ENCODE measurements around the gene HSF4.
"Not testable (repeated sequence)": the region's sequence is repeated elsewhere in the genome, so short reads cannot be mapped to it uniquely, and the experiment has no call there.

The HSF4 gene

GRCh38 chr16:67164599-67165061 is at the start of gene HSF4:
Gene HSF4 (plus strand): TSS chr16:67164745. CDS start chr16:67164812, 67 bp downstream.
- in situ Hi-C loops (cut with MboI; ENCODE audit: low pct_unique_long_range_greater_than_20kb, low sequenced_read_pairs, unreplicated experiment) = no loop called here
- TF ChIP-seq CTCF (IDR thresholded peaks at IDR 0.05; ENCODE audit: extremely low read depth, insufficient read depth, missing control alignments) = no peak
- DNase-seq (ENCODE audit: low spot score) = peak; percentile 70

GRCh38 chr16:67114793-67115192 is 49.8 kb upstream of the HSF4 start:
- no peak for DNase-seq (ENCODE audit: low spot score)
- in situ Hi-C loops (cut with MboI; ENCODE audit: low pct_unique_long_range_greater_than_20kb, low sequenced_read_pairs, unreplicated experiment) = no loop called here

GRCh38 chr16:67115639-67116038 is 48.9 kb upstream of the HSF4 start:
- no peak for DNase-seq (ENCODE audit: low spot score)
- no peak for TF ChIP-seq CTCF (IDR thresholded peaks at IDR 0.05; ENCODE audit: extremely low read depth, insufficient read depth, missing control alignments)
- in situ Hi-C loops (cut with MboI; ENCODE audit: low pct_unique_long_range_greater_than_20kb, low sequenced_read_pairs, unreplicated experiment) = no loop called here

More at GRCh38 chr16:67114793-67115192, 49.8 kb upstream of the HSF4 start:
- TF ChIP-seq CTCF (IDR thresholded peaks at IDR 0.05; ENCODE audit: extremely low read depth, insufficient read depth, missing control alignments) = no peak

- TF ChIP-seq CTCF (IDR thresholded peaks at IDR 0.05; ENCODE audit: extremely low read depth, insufficient read depth, missing control alignments) = no peak
- in situ Hi-C loops (cut with MboI; ENCODE audit: low pct_unique_long_range_greater_than_20kb, low sequenced_read_pairs, unreplicated experiment) = no loop called here
- DNase-seq (ENCODE audit: low spot score) = no peak
Measured at GRCh38 chr16:67116388-67117311, 47.9 kb upstream of the HSF4 start.

GRCh38 chr16:67117716-67118115 is 46.8 kb upstream of the HSF4 start:
- in situ Hi-C loops (cut with MboI; ENCODE audit: low pct_unique_long_range_greater_than_20kb, low sequenced_read_pairs, unreplicated experiment) = no loop called here
- no peak for TF ChIP-seq CTCF (IDR thresholded peaks at IDR 0.05; ENCODE audit: extremely low read depth, insufficient read depth, missing control alignments)
- no peak for DNase-seq (ENCODE audit: low spot score)

GRCh38 chr16:67120025-67120424 is 44.5 kb upstream of the HSF4 start:
- no peak for DNase-seq (ENCODE audit: low spot score)
- no peak for TF ChIP-seq CTCF (IDR thresholded peaks at IDR 0.05; ENCODE audit: extremely low read depth, insufficient read depth, missing control alignments)
- in situ Hi-C loops (cut with MboI; ENCODE audit: low pct_unique_long_range_greater_than_20kb, low sequenced_read_pairs, unreplicated experiment) = no loop called here

- DNase-seq (ENCODE audit: low spot score); in situ Hi-C loops (cut with MboI; ENCODE audit: low pct_unique_long_range_greater_than_20kb, low sequenced_read_pairs, unreplicated experiment): not testable (repeated sequence)
Measured at GRCh38 chr16:67122799-67123198, 41.7 kb upstream of the HSF4 start.

Data from GM13977 (cell line).